NCI-H345 treated with DMSO at 0.1 percent for 48 hours (cell line): ENCODE measurements around the gene SMC5.
"Not testable (repeated sequence)": the region's sequence is repeated elsewhere in the genome, so short reads cannot be mapped to it uniquely, and the experiment has no call there.

Experiments
- DNase-seq: peaks from one replicate; lab custom pipeline; 2025; ENCODE audit not compliant: unreplicated experiment; lab: John Stamatoyannopoulos, UW

Gene SMC5

GRCh38 chr9:70362952-70363351 lies 104.2 kb downstream of the SMC5 start:
- DNase-seq: no peak

- DNase-seq: no peak
These were observed 105.0 kb downstream of the SMC5 start for GRCh38 chr9:70363760-70364159.

DNA sequence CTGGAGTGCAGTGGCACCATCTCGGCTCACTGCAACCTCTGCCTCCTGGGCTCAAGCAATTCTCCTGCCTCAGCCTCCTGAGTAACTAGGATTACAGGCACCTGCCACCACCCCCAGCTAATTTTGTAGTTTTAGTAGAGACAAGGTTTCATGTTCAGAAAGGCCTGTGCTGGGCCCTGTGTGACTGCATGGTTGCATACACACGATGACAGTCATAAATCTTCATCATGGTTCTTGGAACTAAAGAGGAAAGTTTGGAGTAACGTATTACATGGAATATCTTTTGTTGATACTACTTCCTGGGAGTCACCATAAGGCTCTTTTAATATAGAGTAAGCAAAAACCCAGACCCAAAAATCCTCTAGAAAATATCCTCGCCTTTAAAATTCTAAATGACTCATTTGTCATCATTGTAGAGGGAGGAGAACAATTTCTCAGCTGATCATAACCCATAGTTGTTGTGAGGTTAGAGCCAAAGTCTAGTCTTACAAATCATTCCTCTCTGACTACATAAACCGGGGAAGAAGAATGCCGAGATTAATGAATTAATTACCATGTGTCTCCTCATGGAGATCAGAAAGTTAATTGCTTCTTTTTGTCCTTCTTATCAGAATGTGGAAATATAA lies 108.6 kb downstream of the SMC5 start:
- no peak for DNase-seq

DNA sequence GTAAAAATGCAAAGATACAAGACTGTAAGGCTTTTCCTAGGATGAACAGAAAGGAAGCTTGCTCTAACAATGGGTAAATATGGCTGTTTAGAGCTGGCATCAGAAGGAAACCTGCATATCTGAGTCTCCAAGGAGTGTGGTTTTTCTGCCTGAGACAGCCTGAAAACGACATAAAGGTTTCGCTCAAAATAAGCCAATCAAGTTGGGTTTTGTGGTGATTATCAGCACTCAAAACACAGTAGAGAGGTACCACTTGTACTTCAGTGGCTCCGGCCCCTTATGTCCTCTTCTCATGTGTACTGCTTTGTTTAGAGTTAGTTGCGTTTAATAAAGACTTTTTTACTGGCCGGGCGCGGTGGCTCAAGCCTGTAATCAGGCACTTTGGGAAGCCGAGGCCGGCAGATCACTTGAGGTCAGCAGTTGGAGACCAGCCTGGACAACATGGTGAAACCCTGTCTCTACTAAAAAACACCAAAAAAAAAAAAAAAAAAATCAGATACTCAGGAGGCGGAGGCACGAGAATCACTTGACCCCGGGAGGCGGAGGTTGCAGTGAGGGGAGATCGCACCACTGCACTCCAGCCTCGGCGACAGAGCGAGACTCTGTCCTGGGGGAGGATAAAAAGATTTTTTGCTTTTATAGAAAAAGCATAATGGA lies 116.3 kb downstream of the SMC5 start:
- DNase-seq: no peak

DNA sequence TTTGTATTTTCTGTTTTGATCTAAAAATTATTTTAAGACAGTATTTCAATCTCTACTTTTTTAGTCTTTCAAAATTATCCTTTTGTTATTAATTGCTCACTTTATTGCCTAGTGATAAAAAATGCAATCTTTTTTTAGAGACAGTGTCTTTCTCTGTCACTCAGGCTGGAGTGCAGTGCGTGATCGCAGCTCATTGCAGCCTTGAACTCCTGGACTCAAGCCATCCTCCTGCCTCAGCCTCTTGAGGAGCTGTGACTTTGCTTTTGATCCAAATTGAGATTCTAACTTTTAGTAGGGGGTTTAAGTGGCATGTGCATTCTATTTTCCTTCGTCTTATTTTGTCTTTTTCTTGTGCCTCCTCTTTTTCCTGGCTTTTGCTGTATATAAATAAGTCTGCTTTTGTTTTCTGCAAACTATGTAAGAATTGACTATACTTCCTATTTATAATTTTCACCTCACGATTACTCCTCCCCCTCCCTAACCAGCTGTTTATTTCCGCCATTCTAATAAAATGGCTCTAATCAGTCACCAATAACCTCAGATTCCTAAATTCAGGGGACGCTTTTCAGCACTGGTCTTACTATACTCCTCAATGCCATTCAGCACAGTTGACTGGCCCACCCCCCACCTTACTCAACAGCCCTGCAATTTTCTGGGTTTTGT lies 123.4 kb downstream of the SMC5 start:
- DNase-seq: no peak

DNA sequence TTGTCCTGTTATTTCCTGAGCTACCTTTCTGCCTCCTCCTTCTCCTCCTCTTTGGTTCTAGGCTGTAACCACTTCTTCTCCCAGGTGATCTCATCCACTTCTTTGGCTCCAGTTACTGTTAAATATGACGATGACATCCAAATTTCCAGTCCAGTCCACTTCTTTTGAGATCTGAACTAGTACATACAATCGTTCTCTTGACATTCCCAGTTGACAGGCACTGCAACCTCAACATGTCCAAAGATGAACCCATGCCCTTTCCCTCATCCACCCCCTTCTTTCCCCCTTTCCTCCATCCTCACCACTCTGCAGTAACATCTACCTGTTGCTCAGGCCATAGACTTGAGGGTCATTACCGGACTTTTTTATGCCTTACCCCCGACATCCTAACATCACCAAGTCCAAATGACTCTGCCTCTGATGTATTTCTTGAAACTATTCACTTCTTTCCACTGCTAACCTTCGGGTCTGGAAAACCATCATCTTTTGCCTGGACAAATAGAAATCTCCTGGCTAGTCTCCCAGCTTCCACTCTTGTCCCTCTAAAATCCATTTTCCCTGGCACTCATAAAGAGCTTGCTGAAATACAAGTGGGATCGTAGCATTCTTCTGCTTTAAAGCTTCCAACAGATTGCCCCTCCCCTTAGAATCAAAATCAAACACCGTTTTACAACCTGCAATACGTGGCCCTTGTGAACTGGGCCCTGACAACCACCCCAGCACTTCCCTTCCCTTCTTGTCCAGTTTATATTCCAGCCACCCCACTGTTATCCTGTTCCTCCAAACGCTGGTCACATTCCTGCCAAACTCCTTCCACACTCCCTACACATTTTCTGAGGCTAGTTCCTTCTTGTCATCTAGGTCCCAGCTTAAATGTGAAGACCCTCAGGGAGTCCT lies 124.2 kb downstream of the SMC5 start:
- DNase-seq: no peak

DNA sequence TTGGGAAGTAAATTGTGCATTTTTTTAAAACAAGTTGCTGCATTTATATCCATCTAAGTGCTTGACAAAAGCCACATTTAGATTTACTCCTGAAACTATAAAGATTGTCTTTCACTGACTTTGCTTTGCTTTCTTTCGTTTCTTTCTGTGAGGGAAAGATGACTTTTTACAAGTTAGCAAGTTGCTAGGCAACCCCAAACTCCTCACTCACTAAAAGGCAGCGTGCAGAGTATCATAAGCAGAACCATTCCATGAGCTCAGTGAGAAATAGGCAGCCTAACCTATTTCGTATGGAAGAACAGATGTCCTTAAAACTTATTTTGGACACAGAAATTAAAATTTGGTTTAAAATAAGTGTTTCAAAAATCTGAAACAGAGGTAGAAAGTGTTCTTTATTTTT lies 126.6 kb downstream of the SMC5 start:
- DNase-seq: no peak

GRCh38 chr9:70387663-70388062 lies 128.9 kb downstream of the SMC5 start:
- DNase-seq: no peak

- DNase-seq: no peak
These were observed 130.4 kb downstream of the SMC5 start for GRCh38 chr9:70389188-70389587.

GRCh38 chr9:70389621-70390266 lies 131.0 kb downstream of the SMC5 start:
- no peak for DNase-seq

DNA sequence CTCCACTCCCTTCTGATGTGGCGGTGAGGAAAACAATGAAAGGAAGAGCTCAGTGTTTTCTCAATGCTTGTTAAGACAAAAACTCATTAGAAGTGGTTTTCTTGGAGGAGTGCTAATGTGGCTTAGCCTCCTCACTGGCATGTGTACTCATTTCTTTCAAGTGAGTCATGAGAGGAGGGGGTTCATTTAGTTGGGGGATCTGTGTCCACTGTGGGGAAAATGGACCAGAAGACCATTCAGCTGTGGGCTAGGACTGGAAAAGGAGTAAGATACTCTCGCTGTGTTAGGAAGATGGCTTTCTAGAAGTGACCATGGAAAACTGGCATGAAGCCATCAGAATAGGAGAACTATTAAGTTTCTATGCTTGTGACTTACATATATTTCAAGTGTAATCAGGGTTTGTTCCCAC lies 132.2 kb downstream of the SMC5 start:
- no peak for DNase-seq

- DNase-seq: no peak
These were observed 133.4 kb downstream of the SMC5 start for GRCh38 chr9:70392189-70392588.

DNA sequence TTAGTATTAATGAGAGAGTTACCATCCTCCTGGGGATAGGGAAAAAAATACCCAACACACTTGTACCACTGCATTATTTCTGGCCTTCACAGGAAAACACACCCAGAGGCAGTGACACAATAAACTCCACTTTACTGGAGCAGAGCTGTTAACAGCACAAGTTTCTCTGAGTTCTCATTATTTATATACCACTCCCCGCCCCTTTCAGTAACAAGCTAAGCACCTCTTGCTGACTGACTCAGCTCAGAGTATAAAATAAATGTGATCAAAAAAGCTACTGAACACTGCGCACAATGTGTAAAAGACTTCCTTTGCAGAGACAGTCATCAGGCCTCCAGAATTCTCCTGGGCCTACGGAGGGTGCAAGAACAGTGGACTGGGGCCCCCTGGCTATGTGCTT lies 134.1 kb downstream of the SMC5 start:
- no peak for DNase-seq

GRCh38 chr9:70395652-70396051 lies 136.9 kb downstream of the SMC5 start:
- DNase-seq: no peak

GRCh38 chr9:70398145-70398556 lies 139.4 kb downstream of the SMC5 start:
- no peak for DNase-seq

DNA sequence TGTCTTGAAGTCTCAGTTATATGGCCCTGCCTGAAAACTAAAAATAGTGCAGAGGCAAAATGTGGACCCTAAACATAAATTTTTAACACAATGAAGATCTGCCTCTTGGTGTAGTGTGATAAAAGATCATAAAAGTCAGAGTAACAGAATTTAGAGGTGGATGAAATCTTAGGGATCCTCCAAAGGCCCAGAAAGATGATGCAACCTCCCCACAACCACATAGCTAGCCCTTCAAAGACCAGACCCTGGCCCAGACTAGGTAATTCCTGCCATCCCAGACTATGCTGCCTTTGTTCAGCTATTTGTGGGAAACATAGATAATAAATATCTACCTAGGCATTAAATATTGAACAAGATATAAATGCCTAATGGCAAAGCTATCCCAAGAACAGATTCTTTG lies 140.4 kb downstream of the SMC5 start:
- DNase-seq: no peak

DNA sequence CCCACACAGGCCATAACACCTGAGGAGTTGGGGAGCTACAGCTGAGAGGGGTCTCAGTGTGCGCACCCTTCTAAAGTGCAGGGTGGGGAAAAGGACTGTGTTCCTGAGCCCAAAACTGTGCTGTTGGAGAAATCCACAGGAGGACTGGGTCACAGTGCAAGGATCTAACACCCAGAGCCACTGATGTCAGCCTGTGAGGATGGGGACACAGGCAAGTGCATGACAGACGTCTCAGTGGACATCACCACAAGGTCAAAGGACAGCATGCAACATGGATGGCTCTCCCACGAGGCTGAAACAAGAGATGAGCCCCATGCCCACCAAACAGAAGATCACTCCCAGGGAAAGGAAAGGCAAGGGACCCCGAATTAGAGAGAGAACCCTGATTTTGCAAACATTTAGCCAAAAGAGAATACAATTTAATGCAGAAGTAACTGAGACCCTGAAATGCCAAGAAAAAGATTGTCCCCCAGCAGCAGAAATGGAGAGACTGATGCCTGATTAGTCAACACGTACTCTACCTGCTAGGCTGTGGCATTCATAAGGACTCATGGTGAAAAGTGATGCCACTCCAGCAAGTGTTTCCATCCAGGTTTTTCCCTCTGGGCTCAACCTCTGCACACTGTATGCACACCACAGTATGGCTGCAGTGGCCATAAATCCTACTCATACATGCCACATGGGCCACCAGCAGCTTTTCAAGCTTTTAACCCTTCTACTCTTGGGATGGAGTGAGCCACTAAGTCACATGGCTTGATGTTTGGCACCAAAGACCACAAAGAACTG lies 141.5 kb downstream of the SMC5 start:
- DNase-seq: no peak

DNA sequence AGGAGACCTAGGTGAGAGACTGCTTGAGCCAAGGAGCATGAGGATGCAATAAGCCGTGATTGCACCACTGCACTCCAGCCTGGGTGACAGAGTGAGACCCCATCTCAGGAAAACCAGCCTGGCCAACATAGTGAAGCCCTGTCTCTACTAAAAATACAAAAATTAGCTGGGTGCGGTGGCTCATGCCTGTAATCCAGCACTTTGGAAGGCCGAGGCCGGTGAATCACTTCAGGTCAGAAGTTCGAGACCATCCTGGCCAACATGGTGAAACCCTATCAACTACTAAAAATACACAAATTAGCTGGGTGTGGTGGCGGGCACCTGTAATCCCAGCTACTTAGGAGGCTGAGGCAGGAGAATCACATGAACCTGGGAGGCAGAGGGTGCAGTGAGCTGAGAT lies 142.5 kb downstream of the SMC5 start:
- DNase-seq: not testable (repeated sequence)

DNA sequence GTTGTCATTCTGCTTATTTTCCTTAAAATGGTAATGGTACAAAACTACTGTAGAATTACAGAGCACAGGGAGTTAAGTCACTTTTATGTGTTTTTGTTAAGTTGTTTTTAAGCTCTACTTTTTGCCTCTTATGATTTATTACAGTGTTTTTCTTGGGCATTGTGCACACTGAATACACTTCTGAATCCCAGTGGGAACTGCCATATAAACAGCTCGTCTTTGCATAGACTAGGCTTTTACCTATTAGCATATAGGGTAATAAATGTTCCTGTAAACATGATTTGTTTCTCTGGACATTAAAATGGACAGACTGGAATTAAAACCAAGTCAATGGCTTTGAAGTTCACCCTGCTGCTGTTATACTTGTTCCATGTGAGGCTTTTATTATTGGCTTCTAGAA lies 143.4 kb downstream of the SMC5 start:
- DNase-seq: no peak

DNA sequence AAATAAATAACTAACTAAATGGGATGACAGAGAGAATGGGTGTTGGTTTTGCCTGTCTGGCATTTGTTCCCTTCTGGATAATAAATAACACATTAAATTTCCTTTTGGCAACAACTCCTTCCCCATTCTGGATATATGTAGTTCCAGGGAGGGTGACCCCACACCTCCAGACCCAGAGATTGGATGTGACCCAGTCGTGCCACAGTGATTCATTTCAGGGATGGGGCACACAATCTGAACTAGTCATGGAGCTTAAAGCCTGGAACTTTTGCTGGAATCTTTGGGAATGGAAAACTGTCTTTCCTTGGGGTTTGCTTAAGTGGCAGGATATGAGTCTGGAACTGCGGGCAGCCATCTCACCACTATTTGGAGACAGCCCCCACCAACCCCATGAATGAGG lies 144.4 kb downstream of the SMC5 start:
- no peak for DNase-seq
